Adipocyte (in vitro differentiated cells): ENCODE results near the gene PIGC.
A peak's percentile ranks its signal among the peaks of the same experiment; 100 is the strongest.

Experiments used
- DNase-seq: peaks from one replicate; pipeline ENCODE4 v3.0.0-alpha.2; 2015; ENCODE audit warnings: low read depth
- H3K27me3 ChIP-seq: replicated peaks from 2 replicates; pipeline ENCODE4 v1.7.0; 2013; ENCODE audit warnings: mild to moderate bottlenecking, low read length, moderate library complexity; ENCODE audit not compliant: control insufficient read depth, insufficient read depth
- H3K36me3 ChIP-seq: 2 replicates; pipeline ENCODE4 v1.7.0; 2013; ENCODE audit warnings: low read length, mild to moderate bottlenecking, moderate library complexity; ENCODE audit not compliant: control insufficient read depth, insufficient read depth, severe bottlenecking
- H3K4me1 ChIP-seq: 2 replicates; pipeline ENCODE4 v1.7.0; 2013; ENCODE audit warnings: mild to moderate bottlenecking, low read length, moderate library complexity; ENCODE audit not compliant: control insufficient read depth, insufficient read depth
- H3K4me3 ChIP-seq: 2 replicates; pipeline ENCODE4 v1.7.0; 2013; ENCODE audit warnings: mild to moderate bottlenecking, low read length, moderate library complexity
- H3K9ac ChIP-seq: 2 replicates; pipeline ENCODE4 v1.7.0; 2013; ENCODE audit warnings: mild to moderate bottlenecking, low read length, moderate library complexity
- H3K9me3 ChIP-seq: 2 replicates; pipeline ENCODE4 v1.7.0; 2013; ENCODE audit warnings: mild to moderate bottlenecking, low read length, moderate library complexity; ENCODE audit not compliant: control insufficient read depth

Gene PIGC

DNA sequence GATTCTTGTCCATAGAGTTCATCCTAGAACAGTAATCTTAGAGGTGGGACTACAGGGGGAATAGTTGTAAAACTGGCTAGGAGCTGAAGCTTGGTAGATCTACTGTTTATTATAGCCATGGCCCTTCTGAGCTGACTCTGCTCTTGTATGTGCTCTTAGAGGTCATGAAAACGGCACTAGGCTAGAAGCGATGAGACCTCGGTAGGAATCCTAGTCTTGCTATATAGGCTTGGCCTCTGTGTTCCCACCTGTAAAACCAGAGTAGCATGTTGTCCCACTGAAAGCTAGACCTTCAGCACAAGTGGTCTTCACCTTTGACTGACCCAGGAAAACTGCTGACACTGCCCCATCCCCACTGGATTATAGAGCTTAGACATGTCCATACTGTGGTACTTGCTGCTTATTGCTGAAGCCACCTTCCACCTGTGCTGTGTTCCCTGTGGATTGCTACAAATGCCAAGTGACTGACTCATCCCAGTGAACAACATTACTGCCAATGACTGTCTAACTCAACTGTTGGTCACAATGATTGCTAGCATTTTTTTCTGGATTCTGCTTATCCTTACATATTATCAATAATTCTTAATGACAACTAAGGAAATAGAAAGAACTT lies 23.0 kb upstream of the PIGC start:
- Histone ChIP-seq H3K36me3 (no peaks in the 10 kb centered on the region), H3K9ac (no peak overlapping the region), H3K4me1 (no peaks in the 10 kb centered on the region), H3K27me3 (no peaks in the 10 kb centered on the region), H3K9me3 (no peaks in the 10 kb centered on the region), H3K4me3 (no peak overlapping the region)
- no peak for DNase-seq

DNA sequence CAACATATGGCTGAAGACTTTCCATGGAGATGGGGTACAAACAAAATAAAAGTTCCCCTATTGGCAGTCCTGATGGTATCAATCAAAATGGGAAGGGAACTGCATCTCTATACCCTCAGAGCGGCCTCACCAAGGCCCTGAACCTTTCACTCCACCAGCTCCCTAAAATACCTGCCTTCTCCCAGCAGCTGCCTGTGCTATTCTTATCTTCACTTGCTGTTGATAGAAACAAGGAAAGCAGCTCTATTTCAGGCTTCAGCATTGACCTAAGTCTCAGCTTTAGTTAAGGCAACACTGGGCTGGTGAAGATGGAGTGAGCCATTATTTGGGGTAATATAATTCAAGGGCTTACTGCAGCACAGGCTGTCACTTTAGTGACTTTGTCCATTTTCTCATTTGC lies 21.7 kb upstream of the PIGC start:
- DNase-seq = no peak
- no peaks in the 10 kb centered on the region for H3K27me3 ChIP-seq

DNA sequence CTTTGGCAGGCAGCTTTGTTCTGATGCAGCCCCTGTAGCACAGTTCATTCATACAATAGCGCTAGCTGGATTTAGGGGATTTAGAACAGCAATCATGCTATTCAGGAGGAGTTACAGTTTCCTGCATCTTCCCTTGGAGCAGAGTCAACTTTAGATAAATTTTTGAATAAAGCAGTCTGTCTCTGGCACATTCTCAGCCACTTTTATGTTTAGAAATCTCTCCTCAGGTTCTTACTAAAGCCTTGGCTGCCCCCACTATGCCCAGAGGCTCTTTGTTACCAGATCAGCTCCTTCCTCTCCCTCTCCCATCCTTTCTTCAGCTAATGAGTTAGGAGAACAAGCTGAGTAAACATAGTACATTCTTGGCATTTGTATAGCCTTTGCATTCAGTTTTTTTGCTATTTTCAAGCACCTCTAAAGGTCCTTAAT lies 17.0 kb upstream of the PIGC start:
- Histone ChIP-seq H3K9ac (no peak overlapping the region), H3K36me3 (no peaks in the 10 kb centered on the region), H3K4me3 (no peak overlapping the region), H3K27me3 (no peaks in the 10 kb centered on the region), H3K9me3 (no peaks in the 10 kb centered on the region), H3K4me1 (peaks cover 10% of the 10 kb centered on the region)
- peak; percentile 73 for DNase-seq

More for the DNA sequence above, 21.7 kb upstream of the PIGC start:
- Histone ChIP-seq H3K4me1 (no peaks in the 10 kb centered on the region), H3K9ac (no peak overlapping the region), H3K36me3 (no peaks in the 10 kb centered on the region), H3K9me3 (no peaks in the 10 kb centered on the region), H3K4me3 (no peak overlapping the region)

DNA sequence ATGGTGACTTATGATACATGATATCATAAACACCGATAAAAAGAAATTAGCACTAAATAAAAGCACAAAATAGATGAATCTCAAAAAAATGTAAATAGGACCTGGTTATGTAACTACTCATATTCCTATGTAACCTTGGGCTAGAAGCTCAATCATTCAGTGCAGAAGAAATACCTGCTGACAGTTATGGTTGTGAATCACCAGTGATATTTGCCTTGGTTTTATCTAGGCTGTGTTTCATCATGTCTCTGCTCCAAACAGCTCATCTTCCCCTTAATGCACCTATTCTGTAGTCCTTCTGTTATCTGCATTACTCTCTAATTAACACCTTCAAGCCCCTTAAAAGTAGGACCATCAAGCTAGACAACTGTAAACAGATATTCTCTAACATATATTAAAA lies 16.3 kb upstream of the PIGC start:
- Histone ChIP-seq H3K4me3 (no peak overlapping the region), H3K4me1 (peaks cover 10% of the 10 kb centered on the region)
- DNase-seq = no peak

DNA sequence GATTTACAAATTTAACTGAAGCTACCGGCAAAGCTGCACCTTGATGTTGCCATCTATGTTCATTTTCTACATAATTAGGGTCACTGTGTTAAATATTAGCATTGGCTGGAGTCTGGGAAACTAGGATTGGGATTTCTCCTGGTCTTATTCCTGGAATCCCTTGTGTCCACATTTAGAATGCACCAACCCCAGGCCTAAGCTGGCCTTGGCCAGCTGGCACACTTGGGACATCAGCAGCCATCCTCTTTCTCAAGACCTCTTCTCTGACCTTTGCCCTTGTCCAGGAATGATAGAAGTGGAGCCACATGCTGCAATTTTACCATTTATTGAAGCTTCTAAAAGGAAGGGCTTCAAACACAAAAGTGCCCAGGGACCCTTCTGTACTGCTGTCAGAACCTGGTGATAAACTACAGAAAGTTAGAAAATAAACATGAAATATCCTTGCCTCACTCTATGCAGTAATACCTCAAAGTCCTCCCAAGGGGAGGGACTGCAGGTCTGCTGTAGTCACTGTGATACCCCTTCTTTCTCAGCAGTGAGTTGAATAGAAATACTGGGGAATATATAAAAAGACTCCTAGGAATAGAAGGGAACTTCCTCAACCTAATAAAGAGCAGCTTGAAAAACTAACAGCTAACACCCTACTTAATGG lies 13.7 kb upstream of the PIGC start:
- no peak for DNase-seq
- Histone ChIP-seq H3K27me3 (peaks cover 3% of the 10 kb centered on the region), H3K4me3 (no peak overlapping the region), H3K9ac (no peak overlapping the region), H3K9me3 (no peaks in the 10 kb centered on the region), H3K4me1 (peaks cover 20% of the 10 kb centered on the region), H3K36me3 (no peaks in the 10 kb centered on the region)

More for the DNA sequence above, 16.3 kb upstream of the PIGC start:
- Histone ChIP-seq H3K36me3 (no peaks in the 10 kb centered on the region), H3K9me3 (no peaks in the 10 kb centered on the region), H3K9ac (no peak overlapping the region), H3K27me3 (peaks cover under 1% of the 10 kb centered on the region)

DNA sequence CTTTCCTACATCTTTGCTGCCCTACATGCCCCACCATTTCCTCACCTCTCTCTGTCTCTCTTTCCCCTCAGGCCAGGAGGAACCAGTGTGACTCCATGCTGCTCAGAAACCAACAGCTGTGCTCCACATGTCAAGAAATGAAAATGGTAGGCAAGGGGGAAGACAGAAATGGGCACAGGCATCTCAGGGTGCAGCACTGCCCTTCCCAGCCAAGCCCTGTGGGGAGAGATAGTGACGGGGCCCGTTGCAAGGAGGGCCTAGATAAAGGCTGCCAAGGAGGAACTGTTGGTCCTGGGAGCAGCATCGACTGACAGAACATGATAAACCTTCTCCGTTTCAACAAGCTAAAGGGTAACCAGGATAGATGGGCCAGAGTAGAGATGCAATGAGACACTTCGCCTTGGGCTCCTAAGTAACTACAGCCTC lies 12.5 kb upstream of the PIGC start:
- Histone ChIP-seq H3K9ac (no peak overlapping the region), H3K27me3 (peaks cover 3% of the 10 kb centered on the region), H3K36me3 (no peaks in the 10 kb centered on the region), H3K4me3 (no peak overlapping the region), H3K4me1 (peaks cover 20% of the 10 kb centered on the region), H3K9me3 (no peaks in the 10 kb centered on the region)
- DNase-seq = no peak

DNA sequence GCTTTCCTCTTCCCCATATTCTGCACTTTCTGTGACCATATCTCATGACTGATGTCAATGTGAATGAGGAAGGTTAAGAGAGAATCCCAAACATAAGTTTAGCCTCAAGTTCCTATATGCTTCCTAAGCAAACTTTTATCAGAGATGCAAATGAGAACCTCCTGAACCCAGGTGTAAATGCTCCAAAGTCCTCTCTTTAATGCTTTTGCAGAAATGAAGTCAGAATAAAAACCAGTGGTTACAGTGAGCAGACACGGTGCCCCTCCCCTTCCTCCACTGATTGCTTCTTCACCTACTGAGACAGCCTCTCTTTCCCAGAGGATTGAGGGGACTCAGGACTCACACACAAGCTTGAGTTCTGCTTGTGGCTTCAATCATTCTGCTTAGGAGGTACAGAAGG lies 11.6 kb upstream of the PIGC start:
- Histone ChIP-seq H3K27me3 (peaks cover 3% of the 10 kb centered on the region), H3K9me3 (no peaks in the 10 kb centered on the region), H3K36me3 (no peaks in the 10 kb centered on the region), H3K4me1 (peaks cover 23% of the 10 kb centered on the region), H3K9ac (no peak overlapping the region), H3K4me3 (no peak overlapping the region)
- no peak for DNase-seq

DNA sequence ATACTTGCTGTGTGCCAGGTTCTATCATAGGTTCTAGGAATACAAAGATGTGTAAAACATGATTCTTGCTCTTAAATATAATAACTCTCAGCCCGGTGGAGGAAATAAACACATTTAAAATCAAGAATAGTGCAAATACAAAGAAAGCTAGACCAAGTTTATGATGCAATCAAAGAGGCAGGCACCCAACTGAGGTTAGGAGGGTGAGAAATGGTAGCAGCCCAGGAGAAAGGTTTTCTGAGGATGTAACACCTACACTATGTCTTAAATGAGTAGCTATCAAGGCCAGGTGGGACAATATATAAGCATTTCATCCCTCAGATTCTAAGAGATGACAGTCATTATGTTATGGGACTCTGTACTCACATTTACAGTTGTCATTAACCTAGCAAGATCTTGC lies 9.7 kb upstream of the PIGC start:
- DNase-seq = no peak
- no peak overlapping the region for H3K4me3 ChIP-seq
- peaks cover 3% of the 10 kb centered on the region for H3K27me3 ChIP-seq
- no peak overlapping the region for H3K9ac ChIP-seq
- peaks cover 27% of the 10 kb centered on the region for H3K4me1 ChIP-seq
- H3K9me3 ChIP-seq = no peaks in the 10 kb centered on the region
- H3K36me3 ChIP-seq = no peaks in the 10 kb centered on the region

DNA sequence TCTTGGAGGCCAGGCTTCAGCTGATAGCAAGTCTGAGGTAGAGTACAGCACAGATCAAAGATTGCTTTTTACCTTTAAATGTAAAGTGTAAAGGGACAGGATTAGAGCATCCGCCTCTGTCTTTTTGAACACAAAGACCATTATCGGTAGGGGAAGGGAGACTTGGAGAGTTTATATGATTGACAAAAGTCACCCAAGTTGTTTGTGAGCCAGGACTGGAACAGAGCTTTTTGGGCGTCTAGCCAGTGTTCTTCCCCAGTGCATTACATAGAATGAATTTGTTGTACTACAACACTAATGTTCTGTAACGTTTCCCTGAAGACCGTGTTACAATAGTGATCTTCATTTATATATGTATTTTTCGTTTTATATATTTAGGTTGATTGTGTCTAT lies 9.3 kb upstream of the PIGC start:
- peaks cover 28% of the 10 kb centered on the region for H3K4me1 ChIP-seq
- H3K4me3 ChIP-seq = no peak overlapping the region
- H3K27me3 ChIP-seq = peaks cover 3% of the 10 kb centered on the region
- H3K9ac ChIP-seq = no peak overlapping the region
- no peaks in the 10 kb centered on the region for H3K9me3 ChIP-seq
- H3K36me3 ChIP-seq = no peaks in the 10 kb centered on the region
- no peak for DNase-seq

DNA sequence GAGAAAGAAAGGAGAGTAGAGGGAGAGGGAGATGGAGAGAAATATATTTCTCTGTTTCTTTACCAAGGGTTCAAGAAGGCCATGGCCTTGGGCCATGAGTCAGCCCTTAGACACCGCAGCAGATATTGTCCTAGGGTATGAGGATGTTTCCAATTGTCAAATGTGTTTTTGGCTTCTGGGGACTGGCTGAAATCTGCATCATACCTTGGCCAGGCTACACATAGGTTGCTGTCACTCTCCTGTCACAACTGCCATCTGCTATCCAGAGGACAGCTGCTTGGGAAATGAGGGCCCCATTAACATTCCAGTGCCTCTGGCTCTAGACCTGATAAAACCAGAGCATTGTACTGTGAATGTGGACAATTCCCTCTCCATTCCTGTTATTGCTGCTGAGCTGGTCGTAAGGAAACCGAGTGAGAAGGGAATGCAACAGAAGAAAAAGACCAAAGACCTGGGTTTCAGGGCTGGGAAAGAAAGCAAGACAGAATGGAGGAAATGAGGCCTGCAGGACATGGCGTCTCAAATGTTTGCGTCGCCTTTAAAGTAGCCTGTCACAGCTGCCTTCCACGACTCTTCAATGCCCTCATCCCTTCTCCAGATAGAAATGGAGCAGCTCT lies 8.8 kb upstream of the PIGC start:
- Histone ChIP-seq H3K27me3 (peaks cover 3% of the 10 kb centered on the region), H3K4me1 (peaks cover 28% of the 10 kb centered on the region), H3K4me3 (no peak overlapping the region), H3K9ac (no peak overlapping the region), H3K9me3 (no peaks in the 10 kb centered on the region), H3K36me3 (no peaks in the 10 kb centered on the region)
- no peak for DNase-seq

DNA sequence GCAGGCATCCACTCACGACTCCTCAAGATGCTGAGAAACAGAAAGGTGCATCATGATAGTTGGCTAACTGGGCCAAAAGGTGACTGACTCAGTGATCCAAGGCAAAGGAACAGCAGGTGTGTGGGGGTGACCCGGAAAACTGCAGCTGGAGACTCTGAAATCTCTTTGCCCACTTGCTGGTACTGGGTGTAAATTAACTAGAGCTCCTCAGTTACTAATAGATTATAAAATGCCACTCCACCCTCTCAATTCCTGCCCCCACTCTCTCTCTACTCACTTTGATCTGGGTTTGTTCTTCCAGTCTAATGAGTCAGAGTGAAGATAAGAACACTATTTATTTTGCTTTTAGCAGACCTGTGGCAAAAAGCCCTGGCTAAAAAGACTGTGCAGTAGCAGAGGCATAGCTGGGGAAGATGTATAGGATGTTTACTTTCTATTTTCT lies 7.2 kb upstream of the PIGC start:
- no peaks in the 10 kb centered on the region for H3K36me3 ChIP-seq
- H3K4me3 ChIP-seq = no peak overlapping the region
- DNase-seq = peak; percentile 48
- H3K9me3 ChIP-seq = no peaks in the 10 kb centered on the region
- peaks cover 32% of the 10 kb centered on the region for H3K4me1 ChIP-seq
- peaks cover 3% of the 10 kb centered on the region for H3K27me3 ChIP-seq
- H3K9ac ChIP-seq = no peak overlapping the region
